Panc1 (cell line): ENCODE data around the gene MBTD1. TPM values are rescaled to one million over a fixed set of nuclear protein-coding genes. Genes with fewer than 3 reads are reported as not detected.

Experiments
- ATAC-seq: fragments of 200-7000 bp; cut with Tn5 transposase; 2 replicates; pipeline ENCODE4 v1.9.1; 2020; ENCODE audit warnings: mild to moderate bottlenecking, moderate library complexity
- Bru-seq: library from RNA; stranded (reverse); fragments of 400-500 nt; gene quantifications from one replicate; lab custom pipeline; 2021; lab: Mats Ljungman, UMichigan
- BruChase-seq, 2 experiments: library from RNA; stranded (reverse); fragments of 400-500 nt; gene quantifications; one replicate each; lab custom pipeline; 2021; lab: Mats Ljungman, UMichigan
- BruUV-seq: library from RNA; stranded (reverse); fragments of 400-500 nt; replicated peaks from 2 replicates; lab custom pipeline; 2021; lab: Mats Ljungman, UMichigan
- CTCF ChIA-PET: fragments of 300-600 bp; sonication (Branson Sonifier 250); formaldehyde crosslinking; loops from one replicate; lab custom pipeline; 2022; ENCODE audit warnings: antibody characterized with exemption; lab: Charles Lee
- POLR2A ChIA-PET: fragments of 300-600 bp; sonication (Branson Sonifier 250); formaldehyde crosslinking; loops from one replicate; lab custom pipeline; 2022; ENCODE audit warnings: antibody characterized with exemption; lab: Charles Lee
- DNase-seq: peaks from one replicate; pipeline ENCODE4 v3.0.0-alpha.2; 2010; ENCODE audit warnings: low read depth, low spot score
- H3K27ac ChIP-seq: 2 replicates; pipeline ENCODE4 v1.5.1; 2011; ENCODE audit warnings: mild to moderate bottlenecking, low read length, inconsistent platforms
- H3K27me3 ChIP-seq: fragments of 200-500 bp; sonication (Bioruptor generic); 2 replicates; pipeline ENCODE4 v1.6.0; 2014; ENCODE audit warnings: low read length, inconsistent platforms; ENCODE audit not compliant: control insufficient read depth, insufficient read depth
- H3K36me3 ChIP-seq: fragments of 200-500 bp; sonication (Bioruptor generic); 2 replicates; pipeline ENCODE4 v1.5.1; 2014; ENCODE audit warnings: inconsistent platforms, mild to moderate bottlenecking, low read length, moderate library complexity; ENCODE audit not compliant: control insufficient read depth, insufficient read depth
- H3K4me1 ChIP-seq: 2 replicates; pipeline ENCODE4 v1.5.1; 2011; ENCODE audit warnings: inconsistent platforms, mild to moderate bottlenecking, low read length, moderate library complexity; ENCODE audit not compliant: control insufficient read depth, insufficient read depth
- H3K4me3 ChIP-seq, 2 experiments: 2 replicates each; pipeline ENCODE4 v1.5.1; 2011 to 2012; ENCODE audit warnings: low read depth in 2 of 2, low read length in 2 of 2, mild to moderate bottlenecking in 2 of 2, inconsistent platforms in 1 of 2, moderate library complexity in 1 of 2
- H3K9me3 ChIP-seq: fragments of 200-500 bp; sonication (Bioruptor generic); 2 replicates; pipeline ENCODE4 v1.5.1; 2014; ENCODE audit warnings: low read depth, mild to moderate bottlenecking, inconsistent platforms, low read length, moderate library complexity; ENCODE audit not compliant: control insufficient read depth, insufficient read depth
- CTCF ChIP-seq: fragments of 450-650 bp; IDR thresholded peaks from 2 replicates; pipeline ENCODE4 v1.5.1; 2017; ENCODE audit warnings: mild to moderate bottlenecking
- POLR2AphosphoS5 ChIP-seq: IDR thresholded peaks from 2 replicates; pipeline ENCODE4 v1.6.1; 2012; ENCODE audit warnings: mild to moderate bottlenecking, low read depth, low read length, moderate library complexity
- REST ChIP-seq, 2 experiments: IDR thresholded peaks; 2 replicates each; pipeline ENCODE4 v1.6.1; 2011 to 2012; ENCODE audit warnings: low read depth in 2 of 2, control low read depth in 1 of 2, low read length in 1 of 2, mild to moderate bottlenecking in 1 of 2, moderate library complexity in 1 of 2; ENCODE audit not compliant: insufficient read depth in 1 of 2
- SIN3A ChIP-seq: IDR thresholded peaks from 2 replicates; pipeline ENCODE4 v1.6.1; 2012; ENCODE audit warnings: low read depth, mild to moderate bottlenecking, low read length, moderate library complexity, borderline replicate concordance; ENCODE audit not compliant: insufficient read depth
- TCF7L2 ChIP-seq: IDR thresholded peaks from 2 replicates; pipeline ENCODE4 v1.6.1; 2011; ENCODE audit warnings: mild to moderate bottlenecking, low read depth, low read length, inconsistent platforms
- in situ Hi-C: cut with HindIII; loops from 2 replicates; pipeline ENCODE4 v1.10.0; 2016; ENCODE audit warnings: low sequenced_read_pairs, low pct_unique_long_range_greater_than_20kb
- intact Hi-C: fragments of 100-400 bp; cut with micrococcal nuclease; formaldehyde crosslinking; loops from one replicate; pipeline ENCODE4 v1.10.0; 2022; ENCODE audit not compliant: unreplicated experiment
- long read RNA-seq: library from polyadenylated mRNA; unstranded; transcript quantifications from one replicate; pipeline ENCODE4 v2.0.0, GENCODE V29; 2021; ENCODE audit not compliant: unreplicated experiment
- polyA plus RNA-seq: library from polyadenylated mRNA; unstranded; fragments of >200 nt; gene quantifications from one replicate; pipeline ENCODE4 v1.2.1, GENCODE V29; 2012; ENCODE audit warnings: missing spikeins; ENCODE audit not compliant: insufficient read length
- total RNA-seq: library from RNA; stranded (reverse); gene quantifications from one replicate; pipeline ENCODE4 v1.2.1, GENCODE V29; 2021; ENCODE audit not compliant: unreplicated experiment

MBTD1 gene
- 16.6 TPM for total RNA-seq
- polyA plus RNA-seq: 6.1 TPM
- Bru-seq, nascent RNA: percentile 92 among the genes with signal in this experiment
- BruChase-seq, experiment 1, labeled RNA remaining after a 2-hour chase: percentile 86 among the genes with signal in this experiment
- BruChase-seq, experiment 2, labeled RNA remaining after a 6-hour chase: percentile 78 among the genes with signal in this experiment
- long read RNA-seq, partial matches to known transcripts: 3 of 11 reads
- long read RNA-seq, other reads (novel, unspliced or antisense): 8 of 11 reads

- ChIA-PET POLR2A (no interaction called here), CTCF (no interaction called here)
- intact Hi-C loops (no loop called here), in situ Hi-C loops (no loop called here)
- Histone ChIP-seq H3K9me3 (no peaks in the 10 kb centered on the region), H3K27ac (peak within 1 kb of the TSS; percentile 99), H3K36me3 (peaks cover 28% of the 10 kb centered on the region), H3K4me3 (peak within 1 kb of the TSS; percentile 89 to 97), H3K27me3 (no peaks in the 10 kb centered on the region), H3K4me1 (peaks cover 43% of the 10 kb centered on the region)
- ATAC-seq (peak; percentile 94), DNase-seq (no peak)
- BruUV-seq: no TSS peak
- TF ChIP-seq TCF7L2: no peak
- peak; percentile 54 for TF ChIP-seq POLR2AphosphoS5
Observed at GRCh38 chr17:51259564-51260236, at the start of gene MBTD1. Gene MBTD1 (minus strand): TSS chr17:51260049. CDS start chr17:51225161, 34,888 bp downstream.

GRCh38 chr17:51305182-51305581 is 45.3 kb upstream of the MBTD1 start:
- no peak for ATAC-seq
- no TSS peak for BruUV-seq
- DNase-seq: no peak
- in situ Hi-C loops (no loop called here), intact Hi-C loops (no loop called here)
- TF ChIP-seq SIN3A: no peak
- TF ChIP-seq POLR2AphosphoS5: no peak
- no peak for TF ChIP-seq REST (IDR thresholded peaks at IDR 0.05; ENCODE audit: insufficient read depth in 1 of 2, low read depth in 2 of 2, low read length in 1 of 2)
- no peak for TF ChIP-seq TCF7L2
- TF ChIP-seq CTCF: no peak
- no peaks in the 10 kb centered on the region for H3K27me3 ChIP-seq
- no peak overlapping the region for H3K27ac ChIP-seq
- POLR2A ChIA-PET: no interaction called here
- CTCF ChIA-PET: no interaction called here
- H3K9me3 ChIP-seq: no peaks in the 10 kb centered on the region
- no peaks in the 10 kb centered on the region for H3K4me1 ChIP-seq
- H3K4me3 ChIP-seq: no peak overlapping the region
- no peaks in the 10 kb centered on the region for H3K36me3 ChIP-seq

- POLR2A ChIA-PET: no interaction called here
- Histone ChIP-seq H3K4me1 (no peaks in the 10 kb centered on the region), H3K27me3 (no peaks in the 10 kb centered on the region), H3K9me3 (no peaks in the 10 kb centered on the region), H3K36me3 (peaks cover 12% of the 10 kb centered on the region; the same call in 1 of the 2 replicates), H3K4me3 (no peak overlapping the region), H3K27ac (no peak overlapping the region)
- intact Hi-C loops: loop anchor here (2.0 kb wide), 1 partner anchor 235 kb away; no protein-coding TSS in a partner anchor
- no peak for DNase-seq
- ATAC-seq: no peak
- in situ Hi-C loops: no loop called here
- CTCF ChIA-PET: no interaction called here
- TF ChIP-seq CTCF (no peak), REST (IDR thresholded peaks at IDR 0.05; ENCODE audit: insufficient read depth in 1 of 2, low read depth in 2 of 2, low read length in 1 of 2) (no peak), POLR2AphosphoS5 (no peak), SIN3A (no peak)
- BruUV-seq: no TSS peak
Observed at GRCh38 chr17:51299859-51300258, 40.0 kb upstream of the MBTD1 start.
